Stimulated activated CD4-positive, alpha-beta T cell treated with anti-CD3 and anti-CD28 coated beads, Interleukin-15, amount 100 ng/mL, for 48 hours (primary cell): ENCODE results near the gene SHC3.

Experiments
- DNase-seq, 2 donors: peaks; one replicate each; pipeline ENCODE4 v3.0.0-alpha.2; 2020; ENCODE audit warnings: low read depth in 2 of 2

SHC3 gene

DNA sequence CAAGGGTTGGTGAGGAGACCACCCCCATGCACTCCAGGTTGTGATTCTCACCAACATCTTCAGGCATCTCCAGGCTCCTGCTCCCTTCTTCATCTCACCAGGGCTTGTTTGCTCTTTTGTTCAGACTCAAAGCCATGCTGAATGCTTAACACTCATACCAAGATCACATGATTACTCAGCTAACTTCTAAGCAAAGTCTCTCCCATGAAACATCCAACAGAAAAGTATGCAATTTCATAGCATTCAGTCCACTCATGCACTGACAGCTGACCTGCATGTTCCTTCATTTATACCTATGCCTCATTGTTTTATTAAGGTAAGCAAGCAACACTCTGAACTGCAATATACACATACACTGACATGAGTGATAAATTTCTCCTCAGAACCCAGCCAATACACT is 69.0 kb downstream of the SHC3 start:
- no peak for DNase-seq

DNA sequence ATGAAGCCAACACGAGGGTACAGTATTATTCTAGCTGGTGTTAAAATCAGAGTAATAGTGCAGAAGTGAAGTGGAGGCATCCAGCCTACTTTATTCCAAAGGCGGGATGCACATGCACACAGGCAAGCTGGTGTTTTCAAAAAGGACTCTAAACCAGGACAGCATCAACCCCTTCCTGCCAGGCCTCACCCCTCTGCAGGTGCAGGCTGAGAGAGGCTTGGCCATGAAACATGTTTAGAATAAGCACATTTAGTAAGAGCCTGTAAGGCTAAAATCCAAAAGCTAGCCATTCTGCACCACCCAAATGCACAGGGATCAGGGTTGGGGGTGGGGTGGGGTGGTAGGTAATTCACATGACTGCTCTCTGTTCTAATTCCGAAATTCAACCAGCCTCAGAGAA is 71.2 kb downstream of the SHC3 start:
- DNase-seq: no peak

DNA sequence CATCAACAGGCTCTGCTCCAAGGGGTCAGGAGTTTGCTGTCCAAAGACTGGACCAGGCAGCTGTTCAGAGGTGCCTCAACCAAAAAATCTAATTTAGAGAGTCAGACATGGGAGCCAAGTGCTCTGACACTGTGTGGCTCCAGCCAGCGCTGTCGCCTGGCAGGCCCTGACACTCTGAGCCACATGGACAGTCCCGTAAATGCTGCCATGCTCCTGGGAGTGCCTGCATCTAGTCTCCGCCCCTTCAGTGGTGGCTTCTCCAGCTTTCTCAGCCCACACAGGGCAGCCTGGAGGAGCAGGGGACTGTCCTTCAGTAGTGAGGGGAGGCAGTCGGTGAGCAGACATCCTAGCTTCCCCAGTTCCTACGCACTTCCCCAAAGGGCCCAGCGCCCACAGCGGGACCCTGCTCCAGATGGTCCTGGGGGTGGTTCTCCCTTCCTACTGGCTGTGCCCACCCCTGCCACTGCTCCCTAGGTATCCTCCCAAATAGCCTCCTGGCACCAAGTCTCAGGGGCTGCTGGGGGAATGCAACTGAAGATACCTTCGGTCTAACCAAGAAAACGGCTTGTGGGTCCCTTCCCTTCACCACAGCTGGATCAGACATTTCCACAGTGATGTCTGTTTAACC is 72.3 kb downstream of the SHC3 start:
- DNase-seq: no peak

DNA sequence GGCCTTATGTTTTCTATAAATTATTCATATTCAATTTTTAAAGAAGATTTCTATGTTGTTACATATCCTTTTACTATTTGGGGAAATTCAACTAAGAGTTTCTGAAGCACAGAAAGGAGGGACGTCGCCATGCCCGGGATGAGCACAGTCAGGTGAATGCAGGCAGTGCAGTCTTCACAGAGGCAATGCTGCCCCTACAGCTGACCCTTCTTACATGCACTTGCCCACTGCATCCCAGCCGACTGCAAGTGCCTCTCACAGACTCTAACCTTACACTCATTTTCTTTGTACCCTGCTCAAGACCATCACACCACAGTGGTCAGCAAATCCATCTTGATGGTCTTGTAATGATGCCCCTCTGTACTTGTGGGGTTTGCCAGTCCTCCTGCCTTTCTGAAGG is 73.8 kb downstream of the SHC3 start:
- no peak for DNase-seq

DNA sequence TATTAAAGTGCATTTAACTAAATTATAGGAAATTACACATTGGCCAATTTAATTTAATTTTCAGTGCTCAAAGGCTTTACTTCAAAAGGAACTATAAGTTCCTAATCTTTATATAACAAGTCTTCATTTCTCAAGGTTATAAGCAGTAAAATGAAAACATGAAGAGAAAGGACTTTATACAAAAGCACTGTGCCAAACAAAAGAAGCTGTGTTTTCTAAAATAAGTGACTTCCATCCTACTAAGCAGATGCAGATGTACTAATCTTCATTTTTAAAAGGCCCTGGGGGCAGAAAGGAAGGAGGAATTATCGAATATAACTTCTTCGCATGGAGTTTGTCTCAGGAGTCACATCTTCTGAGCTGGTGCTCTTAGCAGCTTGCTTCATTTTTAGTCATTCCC is 81.4 kb downstream of the SHC3 start:
- no peak for DNase-seq

DNA sequence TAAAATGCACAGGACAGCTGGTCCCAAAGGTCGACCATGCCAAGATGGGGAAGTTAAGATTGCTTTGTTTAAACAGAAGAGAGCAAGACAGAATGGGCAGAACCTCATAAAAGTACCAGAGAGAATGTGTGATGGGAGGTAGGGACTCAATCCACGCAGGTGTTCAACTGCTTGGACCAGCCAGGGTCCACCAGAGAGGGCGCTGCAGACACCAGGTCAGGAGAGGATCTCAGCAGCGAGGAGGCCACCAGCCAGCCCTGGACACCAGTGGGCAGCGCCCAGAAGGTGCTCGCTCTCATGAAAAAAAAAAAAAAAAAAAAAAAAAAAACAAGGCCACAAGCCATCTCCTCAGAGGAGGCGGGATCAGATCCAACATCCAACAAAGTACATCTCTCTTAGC is 81.8 kb downstream of the SHC3 start:
- DNase-seq: no peak

DNA sequence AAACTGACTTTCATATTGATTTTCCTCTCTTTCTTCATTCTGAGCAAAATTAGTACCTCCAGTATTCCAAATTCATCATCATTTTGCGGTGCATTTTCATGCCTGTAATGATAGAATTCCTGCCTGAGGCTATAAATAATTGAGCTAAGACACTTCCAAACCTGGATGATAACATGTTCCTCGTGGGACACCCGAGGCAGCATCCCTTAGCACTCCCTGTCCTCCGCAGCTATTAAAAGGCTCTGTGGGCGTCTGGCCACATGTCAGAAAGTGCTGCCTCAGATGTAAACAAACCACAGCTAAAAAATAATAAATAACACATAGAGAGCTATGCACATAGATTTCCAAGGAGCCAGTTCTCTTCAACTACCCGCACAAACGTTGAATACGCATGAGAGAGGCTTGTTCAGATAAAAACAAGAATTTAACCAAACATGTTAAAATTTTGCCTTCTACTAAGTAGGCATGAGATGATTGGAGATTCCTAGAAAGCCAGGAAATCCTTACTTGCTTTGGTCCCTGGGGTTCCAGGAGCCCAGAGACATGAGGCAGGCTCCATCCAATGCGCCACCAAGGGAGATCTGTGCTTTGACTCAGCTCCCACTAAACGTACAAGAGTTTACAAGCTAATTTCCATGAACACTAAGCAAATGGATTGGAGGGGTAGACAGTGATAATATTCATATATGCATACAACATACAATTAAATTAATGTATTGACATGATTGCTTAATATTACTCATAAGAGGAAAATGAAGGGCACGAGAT is 82.7 kb downstream of the SHC3 start:
- DNase-seq: no peak

DNA sequence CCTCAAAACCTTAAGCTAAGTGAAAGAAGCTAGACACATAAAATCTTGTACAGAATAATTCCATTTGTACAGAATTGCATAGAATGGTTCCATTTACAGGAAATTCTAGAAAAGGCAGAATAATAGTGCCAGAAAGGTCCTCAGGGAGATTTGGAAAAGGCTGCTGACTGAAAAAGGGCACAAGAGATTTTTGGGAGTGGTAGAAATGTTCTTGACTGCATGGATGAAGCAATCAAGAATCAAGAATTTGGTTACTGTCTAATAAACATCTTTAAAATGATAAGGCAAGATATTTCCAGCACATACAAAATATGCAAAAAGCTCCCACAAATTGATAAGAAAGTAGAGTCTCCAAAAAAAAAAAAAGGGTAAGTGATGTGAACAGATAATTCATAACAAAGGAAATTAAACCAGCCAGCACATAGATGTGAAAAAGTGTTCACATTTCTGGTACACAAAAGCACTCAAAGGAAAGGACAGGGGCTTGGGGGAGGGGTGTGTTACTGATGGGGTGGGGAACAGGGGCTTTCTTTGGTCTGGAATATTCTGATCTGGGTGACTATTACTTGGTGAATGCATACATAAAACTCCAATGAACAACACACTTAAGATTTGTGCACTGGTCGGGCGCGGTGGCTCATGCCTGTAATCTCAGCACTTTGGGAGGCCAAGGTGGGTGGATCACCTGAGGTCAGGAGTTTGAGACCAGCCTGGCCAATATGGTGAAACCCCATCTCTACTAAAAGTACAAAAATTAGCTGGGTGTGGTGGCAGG is 85.2 kb downstream of the SHC3 start:
- DNase-seq: no peak

DNA sequence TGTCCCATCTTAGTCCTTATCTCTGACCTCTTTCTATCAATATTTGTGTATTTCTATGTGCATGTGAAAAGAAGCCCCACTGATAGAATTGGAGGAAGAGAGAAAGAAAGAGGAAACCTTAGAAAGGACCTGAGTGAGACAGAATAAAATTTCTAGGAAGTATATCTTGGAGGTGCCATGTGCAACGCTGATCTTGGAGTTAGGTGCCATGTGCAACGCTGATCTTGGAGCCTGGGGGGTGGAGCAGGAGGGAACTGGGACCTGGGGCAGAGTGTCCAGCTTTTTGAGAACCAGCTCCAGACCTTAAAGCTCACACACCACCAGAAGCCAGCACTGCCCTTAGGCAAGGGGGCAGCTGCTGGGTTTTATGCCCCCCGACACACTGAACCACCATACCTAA is 89.4 kb downstream of the SHC3 start:
- DNase-seq: no peak

DNA sequence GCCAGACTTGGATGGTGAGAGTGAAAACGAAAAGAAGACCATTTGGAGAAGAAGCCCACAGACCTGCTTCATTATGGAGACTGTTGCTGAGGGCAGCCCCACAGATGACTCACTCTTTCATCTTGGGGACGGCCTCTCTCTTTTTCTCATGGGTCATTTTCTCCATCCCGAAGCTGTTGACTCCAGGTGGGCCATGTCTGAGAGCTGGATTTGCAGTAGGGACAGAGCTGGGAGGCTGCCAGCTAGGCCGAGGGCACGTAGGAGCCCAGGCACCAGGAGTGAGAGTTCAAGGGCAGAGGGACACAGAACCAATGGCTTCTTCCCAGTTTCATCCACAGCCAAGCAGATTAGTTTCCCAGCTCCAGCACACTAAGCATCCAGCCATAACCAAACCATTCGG is 95.0 kb downstream of the SHC3 start:
- DNase-seq: no peak

DNA sequence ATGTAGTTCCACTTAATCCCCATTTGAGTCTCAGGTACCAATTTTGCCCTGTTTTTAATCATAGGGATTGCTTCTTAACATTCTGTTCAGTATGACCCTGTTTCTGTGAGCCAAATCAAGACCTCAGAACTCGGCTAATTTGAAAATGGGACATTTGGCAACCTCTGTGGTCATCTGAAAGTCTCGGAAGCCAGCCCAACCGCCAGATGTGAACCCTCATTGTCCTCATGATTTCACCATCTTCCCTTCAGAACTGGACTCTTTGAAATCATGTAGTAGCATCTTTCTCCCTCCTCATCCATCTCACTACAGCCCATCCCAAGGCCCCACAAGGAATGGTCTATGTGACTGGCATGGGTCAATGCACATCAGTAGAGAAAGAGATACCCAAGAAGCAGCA is 98.4 kb downstream of the SHC3 start:
- DNase-seq: no peak

DNA sequence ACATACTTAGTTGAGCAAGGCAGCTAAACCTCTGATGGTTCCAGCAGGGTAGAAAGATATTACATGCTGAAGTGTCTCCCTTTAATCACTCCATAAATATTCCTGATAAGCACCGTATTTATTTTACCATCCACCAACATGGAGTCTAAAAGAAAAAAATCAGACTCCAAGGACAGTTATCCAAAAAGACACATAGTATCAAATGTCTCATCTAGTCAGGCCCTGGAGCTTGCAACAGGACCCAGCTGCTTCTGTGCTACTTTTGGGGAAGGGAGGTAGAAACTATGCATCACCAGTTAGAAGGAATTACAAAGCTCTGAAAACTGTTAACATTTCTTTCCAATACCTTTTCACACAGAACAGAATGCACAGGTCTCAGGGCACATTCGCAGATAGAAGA is 99.2 kb downstream of the SHC3 start:
- no peak for DNase-seq

DNA sequence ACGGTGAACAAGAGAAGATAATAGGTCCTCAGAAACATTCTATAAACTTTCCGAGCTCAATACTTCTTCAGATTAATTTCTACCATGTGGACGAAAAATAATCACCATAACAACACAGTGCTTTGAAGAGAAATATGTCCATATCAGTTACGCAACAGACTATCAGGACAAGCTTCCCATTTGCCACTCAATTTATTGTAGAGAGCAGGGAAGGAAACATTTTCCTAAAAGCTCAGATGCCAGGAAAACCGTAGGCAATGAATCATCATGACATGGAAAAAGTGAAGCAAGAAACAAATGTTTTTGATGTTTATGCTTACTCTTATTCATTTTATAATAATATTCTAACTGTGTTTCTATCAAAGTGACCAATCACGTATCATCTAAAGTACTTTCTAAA is 99.8 kb downstream of the SHC3 start:
- DNase-seq: no peak

DNA sequence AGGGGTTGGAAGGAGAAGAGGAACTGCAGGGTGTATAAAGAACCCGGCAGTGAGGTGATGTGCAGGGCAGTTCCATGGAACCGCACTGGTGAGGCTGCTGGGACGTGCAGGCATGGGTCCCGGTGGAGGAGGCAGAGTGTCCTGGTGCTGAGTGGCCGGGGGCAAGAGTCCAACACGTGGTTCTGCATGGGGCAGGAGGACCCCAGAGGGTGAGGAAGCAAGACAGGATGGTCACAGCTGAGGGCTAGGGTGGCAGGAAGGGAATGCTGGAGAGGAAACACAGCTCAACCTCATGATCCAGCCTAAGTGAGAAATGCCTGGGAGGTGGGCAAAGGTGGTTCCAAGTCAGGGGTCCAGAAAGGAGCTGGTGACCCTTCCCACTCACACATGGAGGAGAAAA is 100.2 kb downstream of the SHC3 start:
- DNase-seq: no peak

DNA sequence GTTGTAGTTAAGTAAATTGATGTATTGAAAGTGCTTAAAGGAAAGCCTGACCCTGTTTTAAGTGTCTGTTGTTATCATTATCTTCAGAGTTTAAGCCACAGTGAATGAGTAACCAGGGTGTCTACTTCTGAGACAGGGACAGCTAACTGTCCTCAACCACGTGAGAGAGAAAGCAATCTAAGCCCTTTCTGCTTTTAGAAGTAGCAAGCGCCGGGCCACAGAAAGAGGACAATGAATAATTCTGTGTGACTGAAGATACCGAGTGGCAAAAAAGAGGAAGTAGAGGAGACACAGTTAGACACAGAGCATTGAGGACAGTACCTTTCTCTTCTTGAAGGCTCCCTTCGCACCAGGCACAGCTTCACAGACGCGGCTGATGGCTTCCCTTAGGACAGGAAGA is 101.1 kb downstream of the SHC3 start:
- no peak for DNase-seq

DNA sequence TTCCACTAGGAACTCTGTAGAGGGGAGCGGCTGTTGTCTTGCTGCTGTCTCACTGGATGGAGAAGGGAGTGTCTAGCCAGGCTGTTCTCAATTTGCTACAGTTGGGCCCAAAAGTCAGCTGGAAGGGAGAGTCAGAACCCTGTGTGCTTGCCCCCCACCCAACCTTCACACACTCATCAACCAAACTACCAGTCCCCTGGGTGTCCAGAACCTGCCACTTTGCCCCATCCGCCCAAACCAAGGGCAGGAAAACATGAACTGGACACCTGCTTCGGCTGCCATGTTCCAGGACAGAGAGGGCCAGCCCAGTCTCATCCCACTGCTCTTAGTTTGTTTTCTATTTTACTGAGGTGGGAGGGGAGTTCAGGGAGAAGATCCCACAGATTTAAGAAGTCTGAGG is 105.2 kb downstream of the SHC3 start:
- DNase-seq: no peak

DNA sequence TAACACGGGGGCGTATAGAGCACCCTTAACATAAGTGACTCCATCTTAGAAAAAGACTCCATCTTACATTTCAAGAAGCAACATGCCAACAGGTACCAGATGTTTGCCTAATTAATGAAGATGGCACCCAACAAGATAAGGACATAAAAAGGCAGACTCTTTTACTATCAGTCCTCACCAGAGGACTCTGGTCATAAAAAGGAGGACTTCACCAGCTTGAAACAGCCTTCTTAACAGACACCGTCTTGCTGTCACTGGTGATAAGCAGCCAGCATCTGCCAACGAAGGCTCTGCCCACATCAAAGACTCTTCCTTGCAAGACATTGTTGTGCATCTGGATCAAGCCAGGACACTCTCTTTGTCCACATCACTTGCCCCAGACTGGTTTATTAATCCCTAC is 107.0 kb downstream of the SHC3 start:
- DNase-seq: no peak

DNA sequence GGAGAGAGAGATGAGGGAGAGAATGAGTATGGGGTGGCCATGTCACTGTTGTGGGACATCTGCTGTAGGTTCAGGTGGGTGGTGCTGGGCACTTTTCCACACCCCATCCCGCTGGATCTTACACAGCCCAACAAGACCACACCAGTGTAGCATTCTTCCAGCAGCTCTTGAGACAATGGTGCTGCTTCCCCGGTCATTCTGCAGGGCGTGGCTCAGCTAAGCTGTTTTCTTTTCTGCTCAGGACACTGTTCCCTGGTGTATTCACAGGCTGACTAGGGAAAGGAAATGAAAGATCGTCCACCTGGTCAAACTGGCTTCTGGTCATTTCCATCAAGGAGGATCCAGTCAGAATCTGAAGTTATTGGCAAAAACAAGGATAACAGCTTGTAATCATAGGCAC is 111.8 kb downstream of the SHC3 start:
- no peak for DNase-seq

DNA sequence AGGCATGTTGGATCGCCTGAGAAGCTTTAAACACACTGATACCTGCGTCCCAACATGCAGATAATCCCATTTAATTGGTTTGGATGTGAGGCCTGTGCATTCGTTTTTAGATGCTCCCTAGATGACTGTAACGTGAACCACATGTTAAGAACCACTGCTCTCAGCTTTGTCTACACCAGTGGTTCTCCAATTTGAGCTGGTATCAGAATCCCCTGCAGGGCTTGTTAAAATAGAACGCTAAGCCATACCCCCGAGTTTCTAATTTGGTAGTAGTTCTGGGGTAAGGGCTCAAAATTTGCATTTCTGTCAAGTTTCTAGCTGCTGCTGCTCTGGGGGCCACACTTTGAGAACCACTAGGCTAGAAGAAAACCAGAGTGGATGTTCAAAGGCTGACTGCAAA is 112.7 kb downstream of the SHC3 start:
- DNase-seq: no peak

DNA sequence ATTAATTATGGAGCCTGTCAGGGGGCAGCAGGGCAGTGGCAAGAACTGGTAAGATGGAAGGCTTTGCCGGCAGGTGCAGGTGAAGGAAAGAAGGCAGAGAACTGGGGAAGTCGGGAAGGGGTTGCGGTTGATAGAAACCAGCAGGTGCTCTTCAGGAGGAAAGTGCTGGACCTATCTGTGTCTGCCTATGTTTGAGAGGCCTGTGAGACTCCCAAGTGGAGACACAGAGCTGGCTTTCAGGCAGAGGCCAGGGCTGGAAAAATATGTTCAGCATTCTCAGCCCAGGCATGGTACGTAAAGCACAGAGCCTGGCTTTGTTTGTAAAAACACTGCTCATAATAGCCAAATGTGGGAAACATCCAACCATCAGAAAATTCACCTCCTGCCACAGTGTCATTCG is 117.8 kb downstream of the SHC3 start:
- no peak for DNase-seq

DNA sequence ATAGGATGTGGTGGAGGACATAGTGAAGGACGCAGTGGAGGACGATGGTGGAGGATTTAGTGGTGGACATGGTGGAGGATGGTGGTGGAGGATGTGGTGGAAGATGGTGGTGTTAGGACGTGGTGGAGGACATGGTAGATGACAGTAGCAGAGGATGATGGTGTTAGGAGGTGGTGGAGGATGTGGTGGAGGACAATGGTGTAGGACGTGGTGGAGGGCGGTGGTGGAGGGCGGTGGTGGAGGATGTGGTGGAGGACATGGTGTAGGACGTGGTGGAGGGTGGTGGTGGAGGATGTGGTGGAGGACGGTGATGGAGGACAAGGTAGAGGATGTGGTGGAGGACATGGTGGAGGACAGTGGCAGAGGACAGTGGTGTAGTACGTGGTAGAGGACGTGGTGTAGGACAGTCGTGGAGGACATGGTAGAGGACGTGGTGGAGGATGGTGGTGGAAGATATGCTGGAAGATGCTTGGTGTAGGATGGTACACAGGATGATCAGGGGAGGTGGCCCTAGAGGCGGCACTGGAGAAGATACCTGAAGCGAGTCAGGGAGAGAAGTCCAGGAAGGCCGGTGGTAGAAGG is 118.6 kb downstream of the SHC3 start:
- no peak for DNase-seq

DNA sequence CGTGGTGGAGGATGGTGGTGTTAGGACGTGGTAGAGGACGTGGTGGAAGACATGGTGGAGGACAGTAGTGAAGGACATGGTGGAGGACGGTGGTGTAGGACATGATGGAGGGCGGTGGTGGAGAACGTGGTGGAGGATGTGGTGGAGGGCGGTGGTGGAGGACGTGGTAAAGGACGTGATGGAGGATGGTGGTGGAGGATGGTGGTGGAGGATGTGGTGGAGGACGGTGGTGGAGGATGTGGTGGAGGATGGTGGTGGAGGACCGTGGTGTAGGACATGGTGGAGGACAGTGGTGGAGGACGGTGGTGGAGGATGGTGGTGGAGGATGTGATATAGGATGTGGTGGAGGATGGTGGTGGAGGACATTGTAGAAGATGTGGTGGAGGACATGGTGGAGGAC is 119.7 kb downstream of the SHC3 start:
- DNase-seq: no peak
